GM23248 (cell line): Measurements from ENCODE around the gene STK24.

Source experiments
- EZH2 ChIP-seq: fragments of 200-600 bp; sonication (generic); IDR thresholded peaks from 2 replicates; pipeline ENCODE4 v1.6.1; 2018; ENCODE audit warnings: antibody characterized with exemption, mild to moderate bottlenecking; ENCODE audit not compliant: insufficient read depth, poor library complexity, severe bottlenecking
- EZH2phosphoT487 ChIP-seq: fragments of 200-600 bp; sonication (generic); IDR thresholded peaks from 2 replicates; pipeline ENCODE4 v1.6.1; 2018; ENCODE audit warnings: antibody characterized with exemption, moderate library complexity, mild to moderate bottlenecking, low read depth; ENCODE audit not compliant: insufficient read depth

GRCh38 chr13:98397221-98397620, 179.7 kb downstream of the STK24 start:
- TF ChIP-seq EZH2 (no peak), EZH2phosphoT487 (no peak)
